Measurements from ENCODE around the gene MREG.

MREG gene

GRCh38 chr2:215981115-215981514, 32.2 kb downstream of the MREG start:
- TF ChIP-seq EZH2 (optimal IDR thresholded peaks at IDR 0.05; ENCODE audit: low read depth, low read length), result no peak
- no peak for TF ChIP-seq EZH2phosphoT487 (IDR thresholded peaks at IDR 0.05; ENCODE audit: low read length)
- no peak for TF ChIP-seq CTCF (IDR thresholded peaks at IDR 0.05; ENCODE audit: low read length)

GRCh38 chr2:215979620-215980019, 33.7 kb downstream of the MREG start:
- H3K9me2 ChIP-seq (replicated peaks; ENCODE audit: insufficient read depth, low read length), result no peaks in the 10 kb centered on the region
- H3K79me2 ChIP-seq (ENCODE audit: low read length), result peaks cover 63% of the 10 kb centered on the region
- no peaks in the 10 kb centered on the region for H3K27me3 ChIP-seq (replicated peaks; ENCODE audit: insufficient read depth, low read length)
- no peaks in the 10 kb centered on the region for H3K36me3 ChIP-seq (replicated peaks; ENCODE audit: insufficient read depth, low read length)
- no peaks in the 10 kb centered on the region for H3K9me3 ChIP-seq (replicated peaks; ENCODE audit: insufficient read depth, low read length)
- DNase-seq, result peak; percentile 28
- TF ChIP-seq EZH2 (optimal IDR thresholded peaks at IDR 0.05; ENCODE audit: low read depth, low read length) (no peak), CTCF (IDR thresholded peaks at IDR 0.05; ENCODE audit: low read length) (no peak), EZH2phosphoT487 (IDR thresholded peaks at IDR 0.05; ENCODE audit: low read length) (no peak)
- no peaks in the 10 kb centered on the region for H3F3A ChIP-seq (ENCODE audit: insufficient read depth, low read length)
- no peak overlapping the region for H2AFZ ChIP-seq (ENCODE audit: low read length)
- no peak overlapping the region for H3K4me3 ChIP-seq (ENCODE audit: low read length)
- H3K9ac ChIP-seq (ENCODE audit: low read length), result no peak overlapping the region
- H4K20me1 ChIP-seq (ENCODE audit: insufficient read depth, low read length), result no peaks in the 10 kb centered on the region
- H3K4me1 ChIP-seq (ENCODE audit: low read length), result peaks cover 9% of the 10 kb centered on the region
- H3K27ac ChIP-seq (ENCODE audit: low read length), result no peak overlapping the region
- peak overlapping the region; percentile 15; the same call in 1 of the 2 replicates for H3K4me2 ChIP-seq (ENCODE audit: low read depth, low read length)

More at GRCh38 chr2:215981115-215981514, 32.2 kb downstream of the MREG start:
- peaks cover 62% of the 10 kb centered on the region for H3K79me2 ChIP-seq (ENCODE audit: low read length)
- no peak overlapping the region for H2AFZ ChIP-seq (ENCODE audit: low read length)
- H3K9ac ChIP-seq (ENCODE audit: low read length), result no peak overlapping the region
- no peak overlapping the region for H3K4me3 ChIP-seq (ENCODE audit: low read length)
- H4K20me1 ChIP-seq (ENCODE audit: insufficient read depth, low read length), result no peaks in the 10 kb centered on the region
- H3K4me2 ChIP-seq (ENCODE audit: low read depth, low read length), result no peak overlapping the region
- no peaks in the 10 kb centered on the region for H3K9me2 ChIP-seq (replicated peaks; ENCODE audit: insufficient read depth, low read length)
- no peaks in the 10 kb centered on the region for H3K36me3 ChIP-seq (replicated peaks; ENCODE audit: insufficient read depth, low read length)
- no peak overlapping the region for H3K27ac ChIP-seq (ENCODE audit: low read length)
- H3K9me3 ChIP-seq (replicated peaks; ENCODE audit: insufficient read depth, low read length), result no peaks in the 10 kb centered on the region
- H3K4me1 ChIP-seq (ENCODE audit: low read length), result peaks cover 9% of the 10 kb centered on the region
- H3K27me3 ChIP-seq (replicated peaks; ENCODE audit: insufficient read depth, low read length), result no peaks in the 10 kb centered on the region
- no peaks in the 10 kb centered on the region for H3F3A ChIP-seq (ENCODE audit: insufficient read depth, low read length)
- no peak for DNase-seq

GRCh38 chr2:215974700-215975429, 38.5 kb downstream of the MREG start:
- TF ChIP-seq EZH2phosphoT487 (IDR thresholded peaks at IDR 0.05; ENCODE audit: low read length) (no peak), CTCF (IDR thresholded peaks at IDR 0.05; ENCODE audit: low read length) (no peak), EZH2 (optimal IDR thresholded peaks at IDR 0.05; ENCODE audit: low read depth, low read length) (no peak)
- no peak overlapping the region for H3K27ac ChIP-seq (ENCODE audit: low read length)
- H3K79me2 ChIP-seq (ENCODE audit: low read length), result peaks cover 72% of the 10 kb centered on the region

More at GRCh38 chr2:215974700-215975429, 38.5 kb downstream of the MREG start:
- H3K4me2 ChIP-seq (ENCODE audit: low read depth, low read length), result no peak overlapping the region
- no peak overlapping the region for H3K9ac ChIP-seq (ENCODE audit: low read length)
- H3K9me3 ChIP-seq (replicated peaks; ENCODE audit: insufficient read depth, low read length), result no peaks in the 10 kb centered on the region
- no peaks in the 10 kb centered on the region for H3K27me3 ChIP-seq (replicated peaks; ENCODE audit: insufficient read depth, low read length)
- DNase-seq, result no peak
- no peaks in the 10 kb centered on the region for H3F3A ChIP-seq (ENCODE audit: insufficient read depth, low read length)
- H2AFZ ChIP-seq (ENCODE audit: low read length), result no peak overlapping the region
- H3K4me3 ChIP-seq (ENCODE audit: low read length), result no peak overlapping the region
- H3K36me3 ChIP-seq (replicated peaks; ENCODE audit: insufficient read depth, low read length), result no peaks in the 10 kb centered on the region
- no peaks in the 10 kb centered on the region for H4K20me1 ChIP-seq (ENCODE audit: insufficient read depth, low read length)
- H3K9me2 ChIP-seq (replicated peaks; ENCODE audit: insufficient read depth, low read length), result no peaks in the 10 kb centered on the region
- peaks cover 4% of the 10 kb centered on the region for H3K4me1 ChIP-seq (ENCODE audit: low read length)

Measured in MM.1S (cell line).